ENCODE measurements around the gene GOT1. TPM values are rescaled to one million over a fixed set of nuclear protein-coding genes. Genes with fewer than 3 reads are reported as not detected.

GOT1 gene
- polyA plus RNA-seq, 3 donors: 2.6 to 10.4 (median 8.2) TPM

DNA sequence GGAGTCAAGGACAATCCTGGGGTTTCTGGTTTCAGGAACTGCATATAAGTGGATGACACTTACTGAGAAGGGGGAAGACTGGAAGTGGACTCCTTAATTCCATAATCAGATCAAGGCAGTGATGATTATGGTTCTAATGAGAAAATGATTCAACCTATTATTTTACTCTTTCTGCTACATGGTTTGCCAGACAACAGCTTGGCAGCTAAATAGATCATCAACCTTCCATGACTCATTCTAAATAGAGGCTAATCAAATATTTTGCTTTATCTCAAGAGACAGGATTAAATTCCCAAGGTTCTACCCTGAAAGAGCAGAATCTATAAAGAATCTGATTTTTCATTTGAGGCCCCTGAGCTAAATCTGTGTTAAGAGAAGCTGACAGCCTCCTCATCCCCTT, 55.0 kb downstream of the GOT1 start:
- no peaks in the 10 kb centered on the region for H3K79me2 ChIP-seq (ENCODE audit: insufficient read depth, low read length)
- Mint-ChIP-seq H3K36me3 (no peaks in the 10 kb centered on the region), H3K27me3 (ENCODE audit: low read depth in 3 of 3) (peaks cover 0 to 5% (median 0%) of the 10 kb centered on the region in 3 donors), H3K4me1 (peaks cover 4% of the 10 kb centered on the region), H3K9me3 (no peaks in the 10 kb centered on the region), H3K4me3 (no peak overlapping the region), H3K27ac (no peak overlapping the region)
- no peak for TF ChIP-seq CTCF (IDR thresholded peaks at IDR 0.05)
- no peaks in the 10 kb centered on the region for H3K36me3 ChIP-seq (replicated peaks in 1 of 2; ENCODE audit: control insufficient read depth in 1 of 2, insufficient read depth in 2 of 2, low read length in 2 of 2)
- H4K20me1 ChIP-seq (ENCODE audit: insufficient read depth, low read length): no peaks in the 10 kb centered on the region
- H3K9ac ChIP-seq (ENCODE audit: insufficient read depth, low read length, poor library complexity, severe bottlenecking): no peak overlapping the region
- H3K27me3 ChIP-seq (ENCODE audit: control insufficient read depth in 2 of 2, insufficient read depth in 2 of 2, low read length in 2 of 2): no peaks in the 10 kb centered on the region
- DNase-seq: no peak
- no peak overlapping the region for H3K4me2 ChIP-seq (replicated peaks; ENCODE audit: extremely low read depth, low read length, poor library complexity, severe bottlenecking)
- no peak overlapping the region for H2AFZ ChIP-seq (ENCODE audit: insufficient read depth, low read depth, low read length, poor library complexity, severe bottlenecking)
- intact Hi-C loops (cut with micrococcal nuclease): no loop called here
- H3K4me1 ChIP-seq (ENCODE audit: control insufficient read depth in 1 of 2, insufficient read depth in 2 of 2, low read length in 2 of 2): no peaks in the 10 kb centered on the region
- no peaks in the 10 kb centered on the region for H3K9me3 ChIP-seq (replicated peaks in 1 of 2; ENCODE audit: control insufficient read depth in 1 of 2, insufficient read depth in 1 of 2, low read length in 2 of 2)
- H3K4me3 ChIP-seq (replicated peaks in 1 of 3; ENCODE audit: low read depth in 2 of 3, low read length in 3 of 3): no peak overlapping the region
- no peak overlapping the region for H3K27ac ChIP-seq (ENCODE audit: low read depth in 1 of 2, low read length in 2 of 2)

- H4K20me1 ChIP-seq (ENCODE audit: insufficient read depth, low read length): no peaks in the 10 kb centered on the region
- no peaks in the 10 kb centered on the region for H3K9me3 ChIP-seq (replicated peaks in 1 of 2; ENCODE audit: control insufficient read depth in 1 of 2, insufficient read depth in 1 of 2, low read length in 2 of 2)
- no peak overlapping the region for H3K27ac ChIP-seq (ENCODE audit: low read depth in 1 of 2, low read length in 2 of 2)
- 56% methylated on average over 3 of the region's 3 CpGs for WGBS (ENCODE audit: insufficient coverage)
- H3K4me2 ChIP-seq (replicated peaks; ENCODE audit: extremely low read depth, low read length, poor library complexity, severe bottlenecking): no peak overlapping the region
- no peaks in the 10 kb centered on the region for H3K79me2 ChIP-seq (ENCODE audit: insufficient read depth, low read length)
- intact Hi-C loops (cut with micrococcal nuclease): no loop called here
- H3K4me1 Mint-ChIP-seq: peaks cover 4% of the 10 kb centered on the region
- H3K27ac Mint-ChIP-seq: no peak overlapping the region
- no peak for DNase-seq
- H3K27me3 Mint-ChIP-seq (ENCODE audit: low read depth in 3 of 3): peaks cover 0 to 5% (median 0%) of the 10 kb centered on the region in 3 donors
- H3K36me3 Mint-ChIP-seq: no peaks in the 10 kb centered on the region
- H3K4me3 ChIP-seq (replicated peaks in 1 of 3; ENCODE audit: low read depth in 2 of 3, low read length in 3 of 3): no peak overlapping the region
- no peaks in the 10 kb centered on the region for H3K9me3 Mint-ChIP-seq
- H2AFZ ChIP-seq (ENCODE audit: insufficient read depth, low read depth, low read length, poor library complexity, severe bottlenecking): no peak overlapping the region
- H3K9ac ChIP-seq (ENCODE audit: insufficient read depth, low read length, poor library complexity, severe bottlenecking): no peak overlapping the region
- no peaks in the 10 kb centered on the region for H3K4me1 ChIP-seq (ENCODE audit: control insufficient read depth in 1 of 2, insufficient read depth in 2 of 2, low read length in 2 of 2)
- no peak for TF ChIP-seq CTCF (IDR thresholded peaks at IDR 0.05)
- no peaks in the 10 kb centered on the region for H3K36me3 ChIP-seq (replicated peaks in 1 of 2; ENCODE audit: control insufficient read depth in 1 of 2, insufficient read depth in 2 of 2, low read length in 2 of 2)
- no peaks in the 10 kb centered on the region for H3K27me3 ChIP-seq (ENCODE audit: control insufficient read depth in 2 of 2, insufficient read depth in 2 of 2, low read length in 2 of 2)
- H3K4me3 Mint-ChIP-seq: no peak overlapping the region
These were observed 55.5 kb downstream of the GOT1 start for GRCh38 chr10:99374972-99375371.

Measured in CD14-positive monocyte (primary cell).